HepG2 (cell line): ENCODE data around the gene ATXN2. TPM values are rescaled to one million over a fixed set of nuclear protein-coding genes. Genes with fewer than 3 reads are reported as not detected.

Source experiments
- ATAC-seq: fragments of 200-7000 bp; cut with Tn5 transposase; 3 replicates; pipeline ENCODE4 v1.9.1; 2020; ENCODE audit warnings: mild to moderate bottlenecking, moderate library complexity
- BruUV-seq: library from RNA; stranded (reverse); fragments of 400-500 nt; replicated peaks from 2 replicates; lab custom pipeline; 2021; lab: Mats Ljungman, UMichigan
- CTCF ChIA-PET: fragments of 300-600 bp; formaldehyde crosslinking; extraction: SDS; loops from one replicate; lab custom pipeline; 2021; ENCODE audit warnings: low total read pairs, inconsistent platforms, low intra/inter-chr PET ratio; lab: Yijun Ruan, JAX
- POLR2A ChIA-PET: fragments of 350-600 bp; sonication (Branson Sonifier 250); formaldehyde crosslinking; loops from one replicate; lab custom pipeline; 2020; ENCODE audit warnings: antibody characterized with exemption, inconsistent platforms; lab: Yijun Ruan, JAX
- DNase-seq: peaks from one replicate; pipeline ENCODE4 v3.0.0-alpha.2; 2015; ENCODE audit warnings: low spot score
- FAIRE-seq: peaks from 3 replicates; lab custom pipeline; 2011; peaks lifted over from hg19 to GRCh38; lab: Jason Lieb, UNC
- H2AFZ ChIP-seq: one replicate; pipeline ENCODE4 v1.6.1; 2011; ENCODE audit warnings: low read length, inconsistent platforms
- H3K27ac ChIP-seq: fragments of 300-600 bp; 3 replicates; pipeline ENCODE4 v1.8.0; 2011; ENCODE audit warnings: mixed run types, mild to moderate bottlenecking, mixed read lengths, low read length, inconsistent platforms; ENCODE audit not compliant: insufficient read depth; ENCODE audit errors: extremely low read length
- H3K27me3 ChIP-seq, 2 experiments: fragments of 200-600 bp in 1 of 2; 2 replicates in 1 of 2; 3 replicates in 1 of 2; pipeline versions ENCODE4 v1.6.0 to v1.8.0; 2011; ENCODE audit warnings: low read length in 2 of 2, mild to moderate bottlenecking in 2 of 2, moderate library complexity in 2 of 2, inconsistent platforms in 1 of 2; ENCODE audit not compliant: insufficient read depth in 2 of 2, control insufficient read depth in 1 of 2
- H3K36me3 ChIP-seq, 2 experiments: fragments of 200-600 bp in 1 of 2; replicated peaks in 1 of 2; 2 replicates in 1 of 2; 3 replicates in 1 of 2; pipeline versions ENCODE4 v1.5.1 to v1.8.0; 2011; ENCODE audit warnings: low read length in 2 of 2, inconsistent platforms in 1 of 2; ENCODE audit not compliant: insufficient read depth in 2 of 2, control insufficient read depth in 1 of 2
- H3K4me1 ChIP-seq: 2 replicates; pipeline ENCODE4 v1.5.1; 2012; ENCODE audit warnings: low read length, inconsistent platforms; ENCODE audit not compliant: insufficient read depth
- H3K4me2 ChIP-seq: 2 replicates; pipeline ENCODE4 v1.6.0; 2011; ENCODE audit warnings: low read depth, low read length, inconsistent platforms
- H3K4me3 ChIP-seq, 3 experiments: fragments of 200-600 bp in 1 of 3; sonication (generic), shearing (Covaris generic) in 1 of 3; replicated peaks in 1 of 3; 2 replicates each; pipeline ENCODE4 v1.5.1; 2011 to 2016; ENCODE audit warnings: low read length in 3 of 3, inconsistent platforms in 2 of 3, low read depth in 2 of 3, mild to moderate bottlenecking in 2 of 3, control low read depth in 1 of 3, mixed read lengths in 1 of 3; ENCODE audit not compliant: insufficient read depth in 1 of 3
- H3K79me2 ChIP-seq: one replicate; pipeline ENCODE4 v1.6.1; 2011; ENCODE audit warnings: low read length, inconsistent platforms; ENCODE audit not compliant: insufficient read depth
- H3K9ac ChIP-seq: 2 replicates; pipeline ENCODE4 v1.6.0; 2011; ENCODE audit warnings: mild to moderate bottlenecking, low read depth, low read length, inconsistent platforms; ENCODE audit not compliant: insufficient read depth
- H3K9me3 ChIP-seq: 2 replicates; pipeline ENCODE4 v1.5.1; 2012; ENCODE audit warnings: mild to moderate bottlenecking, low read length
- H4K20me1 ChIP-seq: 2 replicates; pipeline ENCODE4 v1.6.0; 2011; ENCODE audit warnings: inconsistent platforms, mild to moderate bottlenecking, low read length, moderate library complexity; ENCODE audit not compliant: insufficient read depth
- AGO2 ChIP-seq: fragments of 200-400 bp; formaldehyde crosslinking; optimal IDR thresholded peaks from 2 replicates; pipeline ENCODE3; 2017; ENCODE audit warnings: mild to moderate bottlenecking, low read depth, low read length, moderate library complexity
- CHD2 ChIP-seq: IDR thresholded peaks from 2 replicates; pipeline ENCODE4 v1.6.1; 2011; ENCODE audit warnings: low read depth, low read length, improper control_type of control experiment
- HMGXB3 ChIP-seq: sonication (generic); formaldehyde crosslinking; IDR thresholded peaks from 2 replicates; pipeline ENCODE4 v1.4.0; 2020; ENCODE audit warnings: missing genetic modification reagents, borderline replicate concordance
- MED8 ChIP-seq: sonication (generic); formaldehyde crosslinking; IDR thresholded peaks from 2 replicates; pipeline ENCODE4 v1.8.1; 2023; ENCODE audit warnings: mild to moderate bottlenecking, missing genetic modification reagents; ENCODE audit not compliant: insufficient replicate concordance
- ZBTB46 ChIP-seq: sonication (generic); formaldehyde crosslinking; IDR thresholded peaks from 2 replicates; pipeline ENCODE4 v1.4.0; 2020; ENCODE audit warnings: mild to moderate bottlenecking, missing genetic modification reagents, borderline replicate concordance
- ZFYVE20 ChIP-seq: sonication (generic); formaldehyde crosslinking; IDR thresholded peaks from 2 replicates; pipeline ENCODE4 v1.8.0; 2023; ENCODE audit warnings: low read depth, mild to moderate bottlenecking, moderate library complexity, missing genetic modification reagents, borderline replicate concordance
- ZNF263 ChIP-seq: sonication (generic); formaldehyde crosslinking; IDR thresholded peaks from 2 replicates; pipeline ENCODE4 v1.4.0; 2020; ENCODE audit warnings: missing genetic modification reagents
- WGBS: methylation state at CpG from one replicate; pipeline ENCODE4 v1.1.6; 2017; ENCODE audit warnings: low lambda C conversion rate; 5-methylcytosine and 5-hydroxymethylcytosine counted together
- in situ Hi-C: cut with HindIII; loops from 2 replicates; pipeline ENCODE4 v1.10.0; 2017; ENCODE audit warnings: low pct_unique_long_range_greater_than_20kb; ENCODE audit not compliant: extremely low pct_ligation_motif_present
- intact Hi-C: fragments of 100-400 bp; cut with micrococcal nuclease; formaldehyde crosslinking; loops from one replicate; pipeline ENCODE4 v1.10.0; 2022; ENCODE audit not compliant: unreplicated experiment
- polyA plus RNA-seq, 8 experiments: library from polyadenylated mRNA; depleted of rRNA in 3 of 8; stranded (reverse) in 7 of 8; unstranded in 1 of 8; fragments of >200 nt; fragmentation: Illumina TruSeq in 4 of 8; extraction: Trizol in 4 of 8; gene quantifications; 2 replicates each; pipeline versions ENCODE4 v1.2.1 to v1.2.3, GENCODE V29; 2011 to 2016; ENCODE audit warnings: low read depth in 4 of 8, missing spikeins in 1 of 8, mixed read lengths in 1 of 8; ENCODE audit not compliant: insufficient read depth in 1 of 8
- total RNA-seq, 5 experiments: library from RNA; depleted of rRNA; stranded (reverse); fragments of >200 nt; fragmentation: Illumina TruSeq; extraction: Trizol; gene quantifications; 2 replicates each; pipeline ENCODE4 v1.2.3, GENCODE V29; 2016; ENCODE audit warnings: low read depth in 1 of 5

ATXN2 gene
- total and polyA plus RNA-seq, 2 of the 13 experiments (the other 11 are each of a cell fraction or from before 2014, with no cell fraction given): 18.1 to 27.1 TPM

- H3K36me3 ChIP-seq: peaks cover 2 to 16% of the 10 kb centered on the region in 2 experiments; a peak in 3 of 5 replicates
- no peak overlapping the region for H3K9ac ChIP-seq
- no peaks in the 10 kb centered on the region for H3K79me2 ChIP-seq
- TF ChIP-seq ZFYVE20 (CRISPR knock-in tag): no peak
- no peak for TF ChIP-seq CHD2
- no peak for TF ChIP-seq ZBTB46 (CRISPR knock-in tag)
- TF ChIP-seq MED8: no peak
- H3K27ac ChIP-seq: no peak overlapping the region
- intact Hi-C loops: no loop called here
- no peaks in the 10 kb centered on the region for H3K9me3 ChIP-seq
- no peak overlapping the region for H3K4me3 ChIP-seq
- ChIA-PET POLR2A (no interaction called here), CTCF (no interaction called here)
- BruUV-seq: no TSS peak
- H4K20me1 ChIP-seq: 0 out of 2 replicates have a peak, but pooled peaks cover 4% of the 10 kb centered on the region
- WGBS: 92% methylated on average over 14 of the region's 21 CpGs
- in situ Hi-C loops: no loop called here
- no peaks in the 10 kb centered on the region for H3K27me3 ChIP-seq
- H3K4me2 ChIP-seq: no peak overlapping the region
- no peak for DNase-seq
- peaks cover 38% of the 10 kb centered on the region for H3K4me1 ChIP-seq
- no peak for ATAC-seq
- FAIRE-seq: no peak
- no peak overlapping the region for H2AFZ ChIP-seq
These were observed 169.2 kb downstream of the ATXN2 start for GRCh38 chr12:111429828-111430432.

GRCh38 chr12:111428728-111429175, 170.4 kb downstream of the ATXN2 start:
- Histone ChIP-seq H2AFZ (no peak overlapping the region), H3K4me3 (no peak overlapping the region), H3K4me2 (no peak overlapping the region), H3K9ac (no peak overlapping the region), H3K27me3 (no peaks in the 10 kb centered on the region), H4K20me1 (0 out of 2 replicates have a peak, but pooled peaks cover 4% of the 10 kb centered on the region), H3K4me1 (peaks cover 46% of the 10 kb centered on the region), H3K27ac (no peak overlapping the region), H3K36me3 (peaks cover 2 to 20% of the 10 kb centered on the region in 2 experiments; a peak in 3 of 5 replicates), H3K9me3 (no peaks in the 10 kb centered on the region), H3K79me2 (peaks cover 2% of the 10 kb centered on the region)
- in situ Hi-C loops (no loop called here), intact Hi-C loops (no loop called here)
- no peak for ATAC-seq
- POLR2A ChIA-PET: no interaction called here
- CTCF ChIA-PET: no interaction called here
- no peak for FAIRE-seq
- no TSS peak for BruUV-seq
- TF ChIP-seq AGO2 (peak; percentile 59), ZNF263 (CRISPR knock-in tag) (peak; percentile 34; the same call in 1 of the 2 replicates), HMGXB3 (CRISPR knock-in tag) (no peak)
- no peak for DNase-seq
- WGBS: 94% methylated on average over 21 of the region's 21 CpGs
